ENCODE data around the gene DNASE1.
"Not testable (repeated sequence)": the region's sequence is repeated elsewhere in the genome, so short reads cannot be mapped to it uniquely, and the experiment has no call there.

DNASE1 gene

DNA sequence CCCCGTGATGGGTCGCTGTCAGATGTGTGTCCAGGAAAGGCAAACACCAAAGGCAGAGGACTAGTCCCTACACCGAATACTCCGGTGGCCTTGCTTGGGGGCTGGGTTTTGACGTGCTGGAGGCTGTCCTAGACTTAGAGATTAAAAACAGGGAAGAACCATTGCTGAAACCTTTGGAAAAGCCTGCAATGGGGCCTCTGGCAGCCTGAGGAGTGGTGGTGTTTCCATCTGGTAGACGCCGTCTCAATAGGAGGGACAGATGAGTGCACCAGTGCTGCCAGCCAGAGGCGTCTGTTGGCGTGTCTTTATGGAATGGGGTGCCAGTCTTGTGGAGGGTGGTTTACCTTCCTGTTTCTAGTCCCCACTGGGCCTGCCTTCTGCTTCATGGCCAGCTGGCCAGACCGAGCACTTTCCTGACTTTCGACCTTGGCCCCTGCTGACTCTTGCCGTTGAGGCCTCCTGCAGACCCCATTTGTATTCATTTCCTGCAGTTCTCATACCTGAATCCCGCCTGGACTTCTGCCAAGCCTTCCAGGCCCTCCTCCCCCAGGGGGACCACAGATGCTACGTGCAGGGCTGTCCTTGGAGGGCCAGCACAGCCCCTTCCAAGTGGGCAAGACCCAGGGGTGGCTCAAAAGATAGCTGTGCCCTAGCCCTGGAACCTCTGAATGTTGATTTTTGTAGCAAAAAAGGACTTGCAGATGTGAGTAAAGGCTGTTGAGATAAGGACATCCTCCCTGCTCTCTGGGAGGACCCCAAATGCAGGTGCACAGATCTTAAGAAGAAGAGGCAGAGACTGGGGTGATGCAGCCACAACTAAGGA is 1.9 kb upstream of the DNASE1 start:
- TF ChIP-seq, protein P1, sequence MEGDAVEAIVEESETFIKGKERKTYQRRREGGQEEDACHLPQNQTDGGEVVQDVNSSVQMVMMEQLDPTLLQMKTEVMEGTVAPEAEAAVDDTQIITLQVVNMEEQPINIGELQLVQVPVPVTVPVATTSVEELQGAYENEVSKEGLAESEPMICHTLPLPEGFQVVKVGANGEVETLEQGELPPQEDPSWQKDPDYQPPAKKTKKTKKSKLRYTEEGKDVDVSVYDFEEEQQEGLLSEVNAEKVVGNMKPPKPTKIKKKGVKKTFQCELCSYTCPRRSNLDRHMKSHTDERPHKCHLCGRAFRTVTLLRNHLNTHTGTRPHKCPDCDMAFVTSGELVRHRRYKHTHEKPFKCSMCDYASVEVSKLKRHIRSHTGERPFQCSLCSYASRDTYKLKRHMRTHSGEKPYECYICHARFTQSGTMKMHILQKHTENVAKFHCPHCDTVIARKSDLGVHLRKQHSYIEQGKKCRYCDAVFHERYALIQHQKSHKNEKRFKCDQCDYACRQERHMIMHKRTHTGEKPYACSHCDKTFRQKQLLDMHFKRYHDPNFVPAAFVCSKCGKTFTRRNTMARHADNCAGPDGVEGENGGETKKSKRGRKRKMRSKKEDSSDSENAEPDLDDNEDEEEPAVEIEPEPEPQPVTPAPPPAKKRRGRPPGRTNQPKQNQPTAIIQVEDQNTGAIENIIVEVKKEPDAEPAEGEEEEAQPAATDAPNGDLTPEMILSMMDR (IDR thresholded peaks at IDR 0.05; ENCODE audit: low read depth, low read length): no peak
- no peak for DNase-seq
- Histone ChIP-seq H3K9me3 (no peaks in the 10 kb centered on the region), H3K4me1 (no peaks in the 10 kb centered on the region), H3K4me3 (ENCODE audit: low read depth, low read length) (no peak overlapping the region), H3K27me3 (no peaks in the 10 kb centered on the region), H3K36me3 (peaks cover 53% of the 10 kb centered on the region)

GRCh38 chr16:3655030-3655395 is 522 bp downstream of the DNASE1 start:
- no peaks in the 10 kb centered on the region for H3K9me3 ChIP-seq
- TF ChIP-seq, protein P1 (IDR thresholded peaks at IDR 0.05; ENCODE audit: low read depth, low read length): no peak
- no peak for DNase-seq
- no peak overlapping the region for H3K4me3 ChIP-seq (ENCODE audit: low read depth, low read length)
- H3K36me3 ChIP-seq: peaks cover 76% of the 10 kb centered on the region
- no peaks in the 10 kb centered on the region for H3K4me1 ChIP-seq
- no peaks in the 10 kb centered on the region for H3K27me3 ChIP-seq

GRCh38 chr16:3655396-3656159 is 1.1 kb downstream of the DNASE1 start:
- H3K27me3 ChIP-seq: no peaks in the 10 kb centered on the region
- no peaks in the 10 kb centered on the region for H3K4me1 ChIP-seq
- TF ChIP-seq, protein P1 (IDR thresholded peaks at IDR 0.05; ENCODE audit: low read depth, low read length): no peak
- H3K36me3 ChIP-seq: peaks cover 82% of the 10 kb centered on the region
- no peak for DNase-seq
- H3K9me3 ChIP-seq: no peaks in the 10 kb centered on the region
- no peak overlapping the region for H3K4me3 ChIP-seq (ENCODE audit: low read depth, low read length)

- H3K36me3 ChIP-seq: peaks cover 86% of the 10 kb centered on the region
- H3K4me1 ChIP-seq; H3K4me3 ChIP-seq (ENCODE audit: low read depth, low read length); H3K9me3 ChIP-seq; DNase-seq; H3K27me3 ChIP-seq: not testable (repeated sequence)
Measured at GRCh38 chr16:3656160-3656490, 1.6 kb downstream of the DNASE1 start.

DNA sequence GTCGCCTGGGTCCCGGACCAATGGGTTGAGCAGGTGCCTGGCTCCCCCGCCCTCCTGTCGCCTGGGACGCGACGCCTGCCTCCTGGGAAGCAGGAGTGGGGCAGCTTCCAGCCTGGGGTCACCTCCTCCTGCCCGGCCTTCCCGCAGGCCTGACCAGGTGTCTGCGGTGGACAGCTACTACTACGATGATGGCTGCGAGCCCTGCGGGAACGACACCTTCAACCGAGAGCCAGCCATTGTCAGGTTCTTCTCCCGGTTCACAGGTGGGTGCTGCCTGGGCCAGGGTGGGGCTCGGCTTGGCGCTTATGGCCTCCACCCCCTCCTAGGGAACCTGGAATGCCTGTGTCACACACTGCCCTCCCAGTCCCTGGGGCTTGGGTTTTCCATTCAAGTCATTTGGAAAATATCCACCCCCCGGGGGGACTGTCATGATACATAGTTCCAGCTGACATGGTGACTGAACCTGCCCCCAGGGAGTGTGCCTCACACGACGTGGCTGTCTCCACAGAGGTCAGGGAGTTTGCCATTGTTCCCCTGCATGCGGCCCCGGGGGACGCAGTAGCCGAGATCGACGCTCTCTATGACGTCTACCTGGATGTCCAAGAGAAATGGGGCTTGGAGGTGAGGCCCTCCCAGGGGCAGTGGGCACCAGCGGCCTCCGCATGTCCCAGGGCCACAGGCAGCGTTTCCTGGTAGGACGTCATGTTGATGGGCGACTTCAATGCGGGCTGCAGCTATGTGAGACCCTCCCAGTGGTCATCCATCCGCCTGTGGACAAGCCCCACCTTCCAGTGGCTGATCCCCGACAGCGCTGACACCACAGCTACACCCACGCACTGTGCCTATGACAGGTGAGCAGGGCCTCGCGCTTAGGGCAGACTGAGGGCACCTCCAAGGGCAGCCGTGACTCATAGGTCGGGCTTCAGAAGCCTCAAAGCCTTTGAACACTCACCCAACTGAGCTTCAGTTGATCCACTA is 2.3 kb downstream of the DNASE1 start:
- Histone ChIP-seq H3K9me3 (no peaks in the 10 kb centered on the region), H3K4me1 (no peaks in the 10 kb centered on the region), H3K27me3 (no peaks in the 10 kb centered on the region), H3K36me3 (peaks cover 90% of the 10 kb centered on the region), H3K4me3 (ENCODE audit: low read depth, low read length) (no peak overlapping the region)
- no peak for DNase-seq
- TF ChIP-seq, protein P1 (IDR thresholded peaks at IDR 0.05; ENCODE audit: low read depth, low read length): no peak

- Histone ChIP-seq H3K27me3 (no peaks in the 10 kb centered on the region), H3K4me1 (no peaks in the 10 kb centered on the region), H3K9me3 (no peaks in the 10 kb centered on the region), H3K4me3 (ENCODE audit: low read depth, low read length) (no peak overlapping the region), H3K36me3 (peaks cover 95% of the 10 kb centered on the region)
- no peak for DNase-seq
- TF ChIP-seq, protein P1 (IDR thresholded peaks at IDR 0.05; ENCODE audit: low read depth, low read length): no peak
Measured at GRCh38 chr16:3659251-3659650, 4.8 kb downstream of the DNASE1 start.

All from BE2C (cell line).